SK-N-SH treated with all-trans-retinoic acid at 6 μM for 48 hours (cell line): Measurements from ENCODE around the gene CORO7.

Source experiments
- ATAC-seq: fragments of 200-7000 bp; cut with Tn5 transposase; 3 replicates; pipeline ENCODE4 v1.9.1; 2020; ENCODE audit warnings: mild to moderate bottlenecking, moderate library complexity
- ARNTL ChIP-seq: fragments of 450-650 bp; formaldehyde crosslinking; IDR thresholded peaks from 2 replicates; pipeline ENCODE4 v1.5.0; 2020; ENCODE audit warnings: low read depth, mild to moderate bottlenecking, moderate library complexity, borderline replicate concordance
- BACH2 ChIP-seq: fragments of 250-450 bp; sonication (Bioruptor Pico); IDR thresholded peaks from 2 replicates; pipeline ENCODE4 v1.9.0; 2021; ENCODE audit warnings: mild to moderate bottlenecking, borderline replicate concordance
- CSDC2 ChIP-seq: fragments of 250-450 bp; sonication (Bioruptor Pico); IDR thresholded peaks from 2 replicates; pipeline ENCODE4 v1.5.0; 2020; ENCODE audit warnings: mild to moderate bottlenecking, moderate library complexity
- CSRNP3 ChIP-seq: fragments of 250-450 bp; sonication (Bioruptor Pico); IDR thresholded peaks from 2 replicates; pipeline ENCODE4 v1.5.1; 2021; ENCODE audit warnings: mild to moderate bottlenecking, moderate library complexity
- ESRRG ChIP-seq: fragments of 250-450 bp; sonication (Bioruptor Pico); IDR thresholded peaks from 2 replicates; pipeline ENCODE4 v1.6.1; 2021; ENCODE audit warnings: mild to moderate bottlenecking
- GLIS3 ChIP-seq: fragments of 250-450 bp; sonication (Bioruptor Pico); IDR thresholded peaks from 2 replicates; pipeline ENCODE4 v1.5.0; 2020; ENCODE audit warnings: mild to moderate bottlenecking, moderate library complexity
- ISL1 ChIP-seq: fragments of 250-450 bp; sonication (Bioruptor Pico); IDR thresholded peaks from 2 replicates; pipeline ENCODE4 v2.1.2; 2022; ENCODE audit warnings: mild to moderate bottlenecking, moderate library complexity
- OSR1 ChIP-seq: fragments of 250-450 bp; sonication (Bioruptor Pico); IDR thresholded peaks from 2 replicates; pipeline ENCODE4 v1.8.0; 2022; ENCODE audit warnings: moderate library complexity, mild to moderate bottlenecking, inconsistent platforms
- PATZ1 ChIP-seq: fragments of 250-450 bp; sonication (Bioruptor Pico); IDR thresholded peaks from 2 replicates; pipeline ENCODE4 v1.8.0; 2020; ENCODE audit warnings: mild to moderate bottlenecking, moderate library complexity, borderline replicate concordance
- PPARA ChIP-seq: fragments of 250-450 bp; sonication (Bioruptor Pico); IDR thresholded peaks from 2 replicates; pipeline ENCODE4 v1.5.0; 2020; ENCODE audit warnings: mild to moderate bottlenecking, borderline replicate concordance
- RARB ChIP-seq: fragments of 250-450 bp; sonication (Bioruptor Pico); IDR thresholded peaks from 2 replicates; pipeline ENCODE4 v1.8.0; 2021; ENCODE audit warnings: mild to moderate bottlenecking, moderate library complexity
- SNAI2 ChIP-seq: fragments of 250-450 bp; sonication (Bioruptor Pico); IDR thresholded peaks from 2 replicates; pipeline ENCODE4 v1.5.0; 2020; ENCODE audit warnings: mild to moderate bottlenecking, moderate library complexity
- TCF4 ChIP-seq: fragments of 250-450 bp; sonication (Bioruptor Pico); IDR thresholded peaks from 2 replicates; pipeline ENCODE4 v1.8.0; 2021; ENCODE audit warnings: mild to moderate bottlenecking, moderate library complexity, borderline replicate concordance
- TOX ChIP-seq: fragments of 250-450 bp; sonication (Bioruptor Pico); IDR thresholded peaks from 2 replicates; pipeline ENCODE4 v1.8.0; 2021; ENCODE audit warnings: mild to moderate bottlenecking, moderate library complexity, borderline replicate concordance
- TSHZ2 ChIP-seq: fragments of 250-450 bp; sonication (Bioruptor Pico); IDR thresholded peaks from 2 replicates; pipeline ENCODE4 v1.5.0; 2020; ENCODE audit warnings: mild to moderate bottlenecking, moderate library complexity
- ZC3H10 ChIP-seq: fragments of 250-450 bp; sonication (Bioruptor Pico); IDR thresholded peaks from 2 replicates; pipeline ENCODE4 v1.5.1; 2021; ENCODE audit warnings: mild to moderate bottlenecking, moderate library complexity
- ZFP3 ChIP-seq: fragments of 250-450 bp; sonication (Bioruptor Pico); IDR thresholded peaks from 2 replicates; pipeline ENCODE4 v1.5.0; 2020; ENCODE audit warnings: mild to moderate bottlenecking, moderate library complexity
- ZFP30 ChIP-seq: fragments of 450-650 bp; formaldehyde crosslinking; IDR thresholded peaks from 2 replicates; pipeline ENCODE4 v1.5.0; 2022; ENCODE audit warnings: mild to moderate bottlenecking, moderate library complexity
- ZNF565 ChIP-seq: fragments of 450-650 bp; formaldehyde crosslinking; conservative IDR thresholded peaks from 2 replicates; pipeline ENCODE4 v1.5.0; 2020; ENCODE audit warnings: low read depth, mild to moderate bottlenecking, moderate library complexity
- ZNF70 ChIP-seq: fragments of 450-650 bp; formaldehyde crosslinking; IDR thresholded peaks from 2 replicates; pipeline ENCODE4 v1.5.0; 2020; ENCODE audit warnings: mild to moderate bottlenecking, moderate library complexity
- ZNF8 ChIP-seq: fragments of 450-650 bp; formaldehyde crosslinking; IDR thresholded peaks from 2 replicates; pipeline ENCODE4 v1.5.0; 2020; ENCODE audit warnings: mild to moderate bottlenecking, moderate library complexity
- TF ChIP-seq, protein P1 (sequence below): fragments of 250-450 bp; sonication (Bioruptor Pico); IDR thresholded peaks from 2 replicates; pipeline ENCODE4 v1.8.0; 2021; ENCODE audit warnings: low read depth, mild to moderate bottlenecking, moderate library complexity, borderline replicate concordance
- TF ChIP-seq, protein P2 (sequence below): fragments of 250-450 bp; sonication (Bioruptor Pico); IDR thresholded peaks from 2 replicates; pipeline ENCODE4 v1.5.1; 2020; ENCODE audit warnings: low read depth, mild to moderate bottlenecking, moderate library complexity

Gene CORO7

GRCh38 chr16:4412854-4413253, 3.5 kb downstream of the CORO7 start:
- ATAC-seq, result no peak
- TF ChIP-seq SNAI2 (CRISPR knock-in tag) (no peak), OSR1 (CRISPR knock-in tag) (no peak), PPARA (no peak), ZNF8 (CRISPR knock-in tag) (no peak), TSHZ2 (no peak)

GRCh38 chr16:4412159-4412558, 4.2 kb downstream of the CORO7 start:
- TF ChIP-seq ARNTL, result no peak
- no peak for TF ChIP-seq SNAI2 (CRISPR knock-in tag)
- TF ChIP-seq, protein P1, sequence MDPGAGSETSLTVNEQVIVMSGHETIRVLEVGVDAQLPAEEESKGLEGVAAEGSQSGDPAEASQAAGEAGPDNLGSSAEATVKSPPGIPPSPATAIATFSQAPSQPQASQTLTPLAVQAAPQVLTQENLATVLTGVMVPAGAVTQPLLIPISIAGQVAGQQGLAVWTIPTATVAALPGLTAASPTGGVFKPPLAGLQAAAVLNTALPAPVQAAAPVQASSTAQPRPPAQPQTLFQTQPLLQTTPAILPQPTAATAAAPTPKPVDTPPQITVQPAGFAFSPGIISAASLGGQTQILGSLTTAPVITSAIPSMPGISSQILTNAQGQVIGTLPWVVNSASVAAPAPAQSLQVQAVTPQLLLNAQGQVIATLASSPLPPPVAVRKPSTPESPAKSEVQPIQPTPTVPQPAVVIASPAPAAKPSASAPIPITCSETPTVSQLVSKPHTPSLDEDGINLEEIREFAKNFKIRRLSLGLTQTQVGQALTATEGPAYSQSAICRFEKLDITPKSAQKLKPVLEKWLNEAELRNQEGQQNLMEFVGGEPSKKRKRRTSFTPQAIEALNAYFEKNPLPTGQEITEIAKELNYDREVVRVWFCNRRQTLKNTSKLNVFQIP (CRISPR knock-in tag), result no peak
- no peak for TF ChIP-seq TCF4 (CRISPR knock-in tag)
- TF ChIP-seq RARB, result no peak
- TF ChIP-seq ZNF70 (CRISPR knock-in tag), result no peak
- no peak for TF ChIP-seq ESRRG (CRISPR knock-in tag)
- no peak for TF ChIP-seq ZNF8 (CRISPR knock-in tag)
- no peak for TF ChIP-seq ZNF565 (CRISPR knock-in tag)
- TF ChIP-seq ISL1, result no peak
- no peak for TF ChIP-seq OSR1 (CRISPR knock-in tag)
- no peak for TF ChIP-seq BACH2
- no peak for TF ChIP-seq GLIS3 (CRISPR knock-in tag)
- no peak for TF ChIP-seq CSDC2 (CRISPR knock-in tag)
- TF ChIP-seq ZFP3 (CRISPR knock-in tag), result no peak
- TF ChIP-seq PPARA, result no peak
- no peak for TF ChIP-seq TSHZ2
- ATAC-seq, result no peak

- no peak for ATAC-seq
- TF ChIP-seq TCF4 (CRISPR knock-in tag) (no peak), CSRNP3 (no peak), TOX (CRISPR knock-in tag) (no peak), PATZ1 (CRISPR knock-in tag) (no peak), ZFP3 (CRISPR knock-in tag) (no peak), ZC3H10 (CRISPR knock-in tag) (no peak), ZNF565 (CRISPR knock-in tag) (no peak), SNAI2 (CRISPR knock-in tag) (no peak), PPARA (no peak), BACH2 (no peak), ZNF70 (CRISPR knock-in tag) (no peak), GLIS3 (CRISPR knock-in tag) (no peak), OSR1 (CRISPR knock-in tag) (no peak), CSDC2 (CRISPR knock-in tag) (no peak), ESRRG (CRISPR knock-in tag) (no peak), ZFP30 (CRISPR knock-in tag) (no peak)
- TF ChIP-seq, protein P1 (CRISPR knock-in tag), result no peak
- TF ChIP-seq, protein P2, sequence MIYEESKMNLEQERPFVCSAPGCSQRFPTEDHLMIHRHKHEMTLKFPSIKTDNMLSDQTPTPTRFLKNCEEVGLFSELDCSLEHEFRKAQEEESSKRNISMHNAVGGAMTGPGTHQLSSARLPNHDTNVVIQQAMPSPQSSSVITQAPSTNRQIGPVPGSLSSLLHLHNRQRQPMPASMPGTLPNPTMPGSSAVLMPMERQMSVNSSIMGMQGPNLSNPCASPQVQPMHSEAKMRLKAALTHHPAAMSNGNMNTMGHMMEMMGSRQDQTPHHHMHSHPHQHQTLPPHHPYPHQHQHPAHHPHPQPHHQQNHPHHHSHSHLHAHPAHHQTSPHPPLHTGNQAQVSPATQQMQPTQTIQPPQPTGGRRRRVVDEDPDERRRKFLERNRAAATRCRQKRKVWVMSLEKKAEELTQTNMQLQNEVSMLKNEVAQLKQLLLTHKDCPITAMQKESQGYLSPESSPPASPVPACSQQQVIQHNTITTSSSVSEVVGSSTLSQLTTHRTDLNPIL, result no peak
Measured at GRCh38 chr16:4411684-4412083, 4.7 kb downstream of the CORO7 start.
